COLO829 (cell line): Measurements from ENCODE around the gene TCIRG1.

Experiments used
- DNase-seq: peaks from one replicate; pipeline ENCODE4 v3.0.0; 2012; ENCODE audit warnings: low spot score

The TCIRG1 gene

DNA sequence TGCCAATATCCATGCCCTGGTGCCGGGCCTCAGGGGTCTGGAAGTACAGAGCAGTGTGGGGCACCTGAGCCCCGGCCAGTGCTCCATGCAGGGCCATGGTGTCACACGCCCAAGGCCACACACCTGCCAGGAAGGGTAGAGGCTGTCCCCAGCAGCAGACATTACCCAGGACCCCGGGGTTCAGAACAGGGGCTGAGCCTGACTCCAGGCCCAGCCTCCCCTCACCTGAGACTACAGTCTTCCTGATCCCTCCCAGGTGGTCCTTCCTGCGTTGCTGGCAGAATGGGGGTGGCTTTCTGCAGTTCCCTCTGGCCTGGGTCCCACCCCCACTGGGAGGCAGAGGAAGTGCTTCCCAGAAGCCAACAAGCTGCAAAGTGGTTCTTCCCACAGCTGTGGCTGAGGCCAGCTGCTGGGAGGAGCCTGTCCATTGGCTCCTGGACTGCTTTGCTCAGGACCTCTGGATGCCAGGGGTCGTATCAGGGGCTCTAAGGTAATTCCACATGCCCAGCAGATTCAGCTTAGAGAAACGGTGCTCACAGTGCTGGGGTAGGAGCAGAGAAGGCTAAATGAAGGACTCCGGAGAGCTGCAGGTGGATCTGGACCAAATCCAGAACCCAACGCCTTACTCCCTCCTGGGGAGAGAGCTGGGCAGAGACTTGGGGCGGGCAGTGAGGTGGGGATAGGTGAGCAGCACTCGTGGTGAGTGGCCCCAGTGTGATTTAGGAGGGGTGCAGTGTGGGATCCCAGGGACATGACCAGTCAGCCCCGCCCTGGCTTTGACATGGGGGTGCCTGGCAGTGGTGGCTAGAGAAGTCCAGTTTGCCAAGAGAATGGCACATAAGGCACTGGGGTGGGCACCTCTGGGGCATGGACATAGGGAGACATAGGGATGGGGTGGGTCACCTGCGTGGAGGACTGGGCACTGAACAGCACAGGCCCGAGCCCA lies 12.6 kb downstream of the TCIRG1 start:
- no peak for DNase-seq

DNA sequence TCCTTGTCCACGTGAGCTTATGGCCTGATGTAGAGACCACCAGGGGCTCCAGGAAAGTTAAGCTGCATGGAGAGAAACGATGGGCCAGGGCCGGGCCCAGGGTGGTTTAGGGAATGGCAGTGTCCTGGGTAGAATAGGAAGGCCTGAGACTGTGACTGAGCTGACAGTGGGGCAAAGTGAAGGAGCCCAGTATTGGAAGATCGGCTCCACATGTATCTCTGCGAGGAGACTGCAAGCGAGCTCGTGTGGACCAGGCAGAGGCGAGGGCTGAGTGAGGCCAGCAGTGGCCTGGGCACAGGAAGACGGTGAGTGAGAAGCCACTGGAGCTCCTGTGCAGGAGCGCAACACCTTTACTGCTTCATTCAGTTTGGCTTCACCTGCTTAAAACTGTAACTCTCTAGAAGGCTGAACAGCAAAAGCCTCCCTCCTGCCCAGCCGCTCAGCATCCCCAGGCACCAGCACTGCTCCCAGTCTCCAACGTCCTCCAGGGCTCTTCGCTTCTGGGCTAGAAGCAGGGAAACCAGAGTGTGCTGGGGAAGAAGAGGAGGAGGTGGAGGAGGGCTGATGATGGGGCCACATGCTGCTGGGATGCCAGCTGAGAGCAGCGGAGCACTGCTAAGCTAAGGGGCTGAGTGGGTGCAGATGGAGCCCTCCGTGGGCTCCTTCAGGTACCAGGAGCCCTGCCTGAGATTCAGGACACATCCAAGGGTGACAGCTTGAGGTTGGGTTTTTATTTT lies 13.5 kb downstream of the TCIRG1 start:
- no peak for DNase-seq

DNA sequence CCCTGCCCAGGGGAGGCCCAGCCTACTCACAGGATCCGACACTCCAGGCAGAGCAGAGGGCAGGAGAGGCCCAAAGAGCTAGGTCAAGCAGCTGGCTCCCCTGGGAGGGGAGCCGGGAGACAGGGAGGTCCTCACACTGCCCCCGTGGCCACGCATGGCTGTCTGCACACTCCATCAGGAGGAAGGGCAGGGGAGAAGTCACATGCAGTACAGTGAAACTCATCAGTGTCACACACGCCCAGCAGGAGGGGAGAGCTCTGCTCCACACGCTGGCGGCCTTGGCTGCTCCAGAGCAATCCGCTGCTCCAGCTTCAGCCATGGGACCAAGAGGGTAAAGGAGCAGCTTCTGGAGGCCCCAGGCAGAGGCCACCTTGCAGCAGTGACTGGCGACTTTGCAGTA lies 14.3 kb downstream of the TCIRG1 start:
- DNase-seq, result no peak

DNA sequence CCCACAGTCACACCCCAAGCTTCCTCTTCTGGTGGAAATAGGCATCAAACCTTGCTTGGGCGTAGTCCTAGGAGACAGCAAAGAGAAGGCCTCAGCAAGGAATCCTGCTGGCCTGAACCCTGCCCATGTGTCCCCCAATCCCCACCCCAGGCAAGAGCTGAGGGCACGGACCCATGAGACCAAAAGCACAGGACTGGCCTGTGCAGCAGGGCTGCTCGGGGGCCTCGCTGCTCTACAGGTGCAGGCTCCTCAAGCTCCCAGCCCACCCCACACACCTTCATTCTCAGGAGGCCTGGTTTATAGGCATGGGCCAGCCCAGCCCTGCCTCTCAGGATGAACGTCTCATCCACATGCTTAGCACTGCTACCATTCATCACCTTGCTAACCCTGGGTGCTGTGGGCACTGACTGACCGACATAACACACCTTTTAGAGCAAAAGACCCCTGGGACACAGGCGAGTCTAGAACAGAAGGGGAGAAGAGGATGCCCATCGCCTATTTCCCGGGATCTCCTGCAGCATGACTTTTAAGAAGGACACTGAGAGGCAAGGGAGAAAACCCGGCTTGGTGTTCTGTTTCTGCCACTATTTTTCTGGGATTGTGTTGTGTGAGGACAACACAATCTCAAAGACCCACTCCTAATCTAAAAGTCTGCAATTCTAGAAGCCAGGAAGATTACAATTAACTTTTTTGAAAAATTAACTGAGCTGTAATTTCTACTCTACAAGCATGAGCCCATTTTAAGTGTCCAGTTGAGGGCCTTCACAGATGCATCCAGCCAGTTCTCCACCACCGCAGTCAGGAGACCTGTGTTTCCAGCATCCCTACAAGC lies 15.4 kb downstream of the TCIRG1 start:
- DNase-seq, result no peak

GRCh38 chr11:68056317-68057285 lies 17.8 kb downstream of the TCIRG1 start:
- no peak for DNase-seq

DNA sequence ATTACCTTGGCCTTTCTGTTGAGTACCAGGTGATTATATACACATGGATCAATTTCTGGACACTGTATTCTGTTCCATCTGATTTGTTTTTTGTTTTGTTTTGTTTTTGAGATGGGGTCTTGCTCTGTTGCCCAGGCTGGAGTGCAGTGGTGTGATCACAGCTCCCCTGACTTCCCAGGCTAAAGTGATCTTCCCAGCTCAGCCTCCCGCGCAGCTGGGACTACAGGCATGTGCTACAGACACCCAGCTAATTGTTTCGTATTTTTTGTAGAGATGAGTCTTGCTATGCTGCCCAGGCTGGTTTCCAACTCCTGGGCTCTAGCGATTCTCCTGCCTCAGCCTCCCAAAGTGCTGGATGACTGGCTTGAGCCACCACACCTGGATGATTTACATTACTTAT lies 19.0 kb downstream of the TCIRG1 start:
- DNase-seq, result no peak

- no peak for DNase-seq
Observed at GRCh38 chr11:68061508-68061907, 22.7 kb downstream of the TCIRG1 start.

- no peak for DNase-seq
Observed at GRCh38 chr11:68064926-68065325, 26.1 kb downstream of the TCIRG1 start.

DNA sequence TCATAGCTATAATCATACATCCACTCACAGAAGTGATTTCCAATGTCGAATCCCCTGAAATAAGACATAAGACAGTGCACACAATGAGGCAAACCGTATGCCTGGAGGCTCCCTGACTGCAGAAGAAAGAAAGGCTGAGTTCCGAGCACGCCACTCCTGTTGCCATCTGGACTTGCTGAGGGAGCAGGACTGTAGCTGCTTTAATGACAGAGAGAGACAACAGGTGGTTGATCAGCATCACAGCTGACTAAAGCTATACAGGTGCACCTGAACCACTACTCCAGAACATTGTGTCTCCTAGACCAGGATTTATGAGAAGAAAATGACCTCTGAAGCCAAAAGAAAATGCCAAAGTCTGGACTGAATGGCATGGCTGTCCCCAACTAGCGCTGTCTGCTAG lies 27.0 kb downstream of the TCIRG1 start:
- no peak for DNase-seq

DNA sequence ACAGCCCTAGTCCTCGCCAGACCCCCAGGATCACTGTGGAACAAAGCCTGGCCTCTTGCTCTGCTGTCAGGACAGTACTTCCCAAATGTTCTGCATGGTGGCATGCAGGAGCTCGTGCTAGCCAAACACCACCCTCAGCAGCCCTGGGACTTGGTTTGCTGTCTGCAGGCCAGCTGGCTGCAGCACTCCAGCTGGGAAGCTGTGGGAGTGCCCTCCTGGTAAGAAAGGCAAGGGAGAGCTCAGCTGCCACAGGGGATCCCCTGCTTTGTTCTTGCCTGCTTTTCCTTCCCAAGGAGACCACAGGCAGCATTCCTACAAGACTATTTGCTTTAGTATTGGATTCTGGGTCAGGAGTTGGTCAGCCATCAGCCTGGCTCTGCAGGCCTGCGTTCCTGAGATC lies 27.9 kb downstream of the TCIRG1 start:
- DNase-seq, result no peak

DNA sequence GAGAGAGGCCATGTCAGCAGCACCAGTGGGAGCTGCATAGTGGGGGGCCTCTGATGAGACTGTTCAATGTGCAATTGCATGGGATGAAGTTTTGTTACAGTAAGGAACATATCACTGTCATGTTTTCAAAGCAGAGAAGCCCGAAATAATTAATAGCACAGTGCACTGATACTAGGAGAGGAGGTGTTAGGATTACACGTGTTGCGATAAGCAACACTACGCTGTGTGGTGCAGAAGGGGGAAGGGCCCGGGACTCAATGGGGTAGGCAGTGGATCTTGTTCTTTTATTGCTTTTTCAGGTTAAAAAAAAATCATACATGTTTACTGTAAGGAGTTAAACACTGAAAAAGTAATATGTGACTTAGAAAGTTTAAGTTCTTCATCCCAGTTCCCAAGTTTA lies 29.2 kb downstream of the TCIRG1 start:
- no peak for DNase-seq

DNA sequence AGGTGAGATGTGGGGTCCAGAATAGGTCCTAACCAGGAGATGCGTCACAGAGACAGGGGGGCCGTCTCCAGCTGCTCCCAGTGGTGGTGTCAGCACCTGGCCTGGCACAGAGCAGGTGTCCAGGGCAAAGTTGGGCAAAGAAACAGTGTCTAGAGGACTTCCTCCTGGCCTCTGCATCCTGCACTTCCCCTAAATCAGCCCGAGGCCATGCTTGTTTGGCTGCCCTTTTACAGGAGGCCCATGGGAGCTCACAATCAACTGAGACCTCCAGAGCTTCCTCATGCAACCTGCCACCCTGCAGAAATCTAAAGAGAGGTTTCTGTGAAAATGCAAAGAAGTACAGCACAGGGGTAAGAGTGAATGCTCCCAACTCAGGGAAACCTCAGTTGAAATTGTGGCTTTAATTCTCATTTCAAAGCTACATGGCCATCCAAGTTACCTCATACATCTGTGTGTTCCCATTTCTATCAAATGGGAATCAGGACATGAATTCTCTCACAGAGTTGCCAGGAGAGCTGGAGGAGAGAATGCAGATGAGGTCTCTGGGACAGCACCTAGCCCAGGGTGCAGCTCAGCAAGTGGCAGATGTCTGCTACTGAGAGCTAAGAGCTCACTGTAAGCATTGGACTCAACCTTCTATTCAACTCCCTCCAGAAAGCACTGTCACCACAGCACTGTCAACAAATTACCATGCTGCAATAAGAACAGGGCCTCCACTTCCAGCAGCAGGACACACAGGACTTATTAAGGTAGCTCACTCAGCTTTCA lies 32.6 kb downstream of the TCIRG1 start:
- DNase-seq, result no peak

GRCh38 chr11:68074584-68075352 lies 35.9 kb downstream of the TCIRG1 start:
- no peak for DNase-seq

GRCh38 chr11:68076371-68077042 lies 37.7 kb downstream of the TCIRG1 start:
- DNase-seq, result no peak

DNA sequence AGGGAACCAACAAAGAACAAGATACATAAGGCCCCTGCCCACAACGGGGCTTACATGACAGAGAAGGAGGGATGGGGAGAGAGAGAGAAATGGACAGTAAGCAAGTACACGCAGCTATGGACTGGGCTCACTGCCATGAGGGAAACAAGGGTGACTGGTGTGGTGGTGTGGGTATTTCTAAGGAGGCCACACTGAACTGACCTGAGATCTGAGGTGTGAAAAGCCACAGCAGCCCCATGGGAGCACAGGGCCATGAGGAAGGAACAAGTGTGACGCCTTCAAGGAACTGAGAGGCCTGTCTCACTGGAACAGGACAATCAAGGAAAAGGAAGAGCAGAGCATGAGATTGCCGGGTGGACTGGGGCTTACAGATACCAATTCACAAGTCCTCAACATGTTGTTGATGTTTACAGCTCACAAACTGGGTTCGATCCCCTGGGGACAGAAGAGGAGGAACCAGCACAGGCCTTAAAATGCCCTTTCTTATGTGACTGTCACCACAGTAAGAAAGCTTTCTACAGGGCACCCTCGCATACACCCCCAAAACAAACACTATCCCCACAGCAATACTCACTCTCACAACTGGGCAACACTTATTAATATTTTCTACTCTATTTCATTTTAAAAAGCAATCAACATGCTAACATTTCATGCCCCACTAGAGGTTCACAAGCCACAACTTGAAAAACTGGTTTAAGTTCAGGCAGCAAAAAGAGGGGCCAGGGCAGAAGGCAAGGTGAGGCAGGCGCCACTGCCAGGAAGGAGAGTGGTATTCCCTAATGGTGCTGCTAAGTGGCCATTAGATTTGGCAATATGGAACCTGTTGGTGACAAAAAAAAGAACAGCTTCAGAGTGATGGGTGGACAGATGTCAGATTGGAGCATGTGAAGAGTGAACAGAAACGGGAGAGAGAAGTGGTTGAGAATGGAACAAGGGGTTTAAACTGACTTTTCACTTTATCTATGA lies 39.1 kb downstream of the TCIRG1 start:
- DNase-seq, result no peak

- no peak for DNase-seq
Observed at GRCh38 chr11:68080860-68081259, 42.0 kb downstream of the TCIRG1 start.

- DNase-seq, result no peak
Observed at GRCh38 chr11:68081691-68082090, 42.9 kb downstream of the TCIRG1 start.

DNA sequence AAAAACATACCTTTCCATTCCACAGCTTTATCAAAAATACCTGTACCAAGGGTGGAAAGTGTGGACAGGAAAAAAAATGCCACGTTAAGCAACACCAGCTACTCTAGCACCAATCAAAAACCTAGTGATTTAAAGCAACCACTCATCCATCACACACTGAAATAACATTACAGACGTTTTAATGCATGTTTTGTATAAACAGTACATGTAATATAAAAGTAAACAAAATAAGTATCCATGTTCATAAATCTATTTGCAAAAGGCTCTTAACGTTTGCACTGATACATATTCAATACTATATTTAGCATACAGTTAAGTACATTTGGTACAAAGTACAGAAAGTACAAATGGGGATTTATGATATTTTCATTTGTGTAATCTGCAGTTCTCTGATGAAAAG lies 43.7 kb downstream of the TCIRG1 start:
- DNase-seq, result no peak
